GM18951 (cell line): Measurements from ENCODE around the gene TMSB10.

Experiments used
- POLR2A ChIP-seq: IDR thresholded peaks from 4 replicates; pipeline ENCODE4 v1.6.1; 2011; ENCODE audit warnings: mild to moderate bottlenecking; ENCODE audit not compliant: insufficient read length, insufficient read depth; ENCODE audit errors: extremely low read depth
- in situ Hi-C: fragments of 300-500 bp; cut with MboI; formaldehyde crosslinking; loops from one replicate; pipeline ENCODE4 v1.12.0; 2022; ENCODE audit warnings: low sequenced_read_pairs, mixed read lengths, inconsistent platforms; ENCODE audit not compliant: unreplicated experiment

Gene TMSB10

GRCh38 chr2:84882414-84882738 lies 23.1 kb upstream of the TMSB10 start:
- in situ Hi-C loops: no loop called here
- no peak for TF ChIP-seq POLR2A

- in situ Hi-C loops: no loop called here
- TF ChIP-seq POLR2A: no peak
Measured at GRCh38 chr2:84882775-84883550, 22.5 kb upstream of the TMSB10 start.

- in situ Hi-C loops: no loop called here
- TF ChIP-seq POLR2A: no peak
Measured at GRCh38 chr2:84884449-84884848, 21.0 kb upstream of the TMSB10 start.

- in situ Hi-C loops: no loop called here
- TF ChIP-seq POLR2A: no peak
Measured at GRCh38 chr2:84885111-84885510, 20.3 kb upstream of the TMSB10 start.

- TF ChIP-seq POLR2A: no peak
- in situ Hi-C loops: no loop called here
Measured at GRCh38 chr2:84886791-84887190, 18.7 kb upstream of the TMSB10 start.

GRCh38 chr2:84888401-84889276 lies 16.8 kb upstream of the TMSB10 start:
- no peak for TF ChIP-seq POLR2A
- in situ Hi-C loops: no loop called here

DNA sequence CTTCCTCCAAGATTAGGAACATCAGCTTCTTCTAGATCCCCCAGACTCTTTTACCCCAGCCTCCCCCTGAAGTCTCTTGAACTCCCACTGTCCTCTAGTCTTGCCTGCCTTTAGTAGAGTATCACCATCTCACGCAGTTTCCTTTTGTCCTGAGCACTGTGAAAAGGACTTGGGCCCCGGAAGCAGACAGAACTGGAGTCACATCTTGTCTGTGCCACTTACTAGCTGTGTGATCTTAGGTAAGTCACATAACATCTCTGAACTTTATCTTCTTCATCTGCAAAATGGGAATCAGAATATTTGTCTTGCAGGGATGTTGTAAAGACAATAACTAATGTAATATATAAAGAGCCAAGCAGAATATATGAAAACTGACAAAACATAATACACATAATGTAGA lies 16.1 kb upstream of the TMSB10 start:
- no peak for TF ChIP-seq POLR2A
- in situ Hi-C loops: no loop called here

- in situ Hi-C loops: no loop called here
- TF ChIP-seq POLR2A: no peak
Measured at GRCh38 chr2:84891355-84892010, 14.0 kb upstream of the TMSB10 start.

DNA sequence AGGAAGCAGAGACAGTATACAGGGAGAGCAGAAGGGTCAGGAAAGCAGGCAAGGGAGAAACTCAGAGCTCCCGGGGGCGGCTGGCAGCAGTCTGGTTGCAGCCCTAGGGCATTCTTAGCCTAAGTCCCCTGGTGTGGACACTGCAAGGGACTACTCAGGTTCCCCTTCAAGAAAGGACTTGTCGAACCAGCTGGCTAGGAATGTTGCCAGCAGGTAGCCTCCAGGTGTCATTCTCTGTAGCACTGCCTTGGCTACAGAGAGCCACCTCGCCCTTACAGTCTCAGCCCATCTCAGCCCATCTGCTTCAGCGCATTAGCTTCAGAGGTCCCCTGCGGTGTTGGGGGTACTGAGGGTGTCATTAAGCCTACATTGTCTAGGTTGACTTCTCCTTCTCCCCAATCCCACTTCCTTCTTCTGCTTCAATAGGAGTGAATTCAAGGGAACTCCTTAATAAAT lies 11.3 kb upstream of the TMSB10 start:
- no peak for TF ChIP-seq POLR2A
- in situ Hi-C loops: no loop called here

DNA sequence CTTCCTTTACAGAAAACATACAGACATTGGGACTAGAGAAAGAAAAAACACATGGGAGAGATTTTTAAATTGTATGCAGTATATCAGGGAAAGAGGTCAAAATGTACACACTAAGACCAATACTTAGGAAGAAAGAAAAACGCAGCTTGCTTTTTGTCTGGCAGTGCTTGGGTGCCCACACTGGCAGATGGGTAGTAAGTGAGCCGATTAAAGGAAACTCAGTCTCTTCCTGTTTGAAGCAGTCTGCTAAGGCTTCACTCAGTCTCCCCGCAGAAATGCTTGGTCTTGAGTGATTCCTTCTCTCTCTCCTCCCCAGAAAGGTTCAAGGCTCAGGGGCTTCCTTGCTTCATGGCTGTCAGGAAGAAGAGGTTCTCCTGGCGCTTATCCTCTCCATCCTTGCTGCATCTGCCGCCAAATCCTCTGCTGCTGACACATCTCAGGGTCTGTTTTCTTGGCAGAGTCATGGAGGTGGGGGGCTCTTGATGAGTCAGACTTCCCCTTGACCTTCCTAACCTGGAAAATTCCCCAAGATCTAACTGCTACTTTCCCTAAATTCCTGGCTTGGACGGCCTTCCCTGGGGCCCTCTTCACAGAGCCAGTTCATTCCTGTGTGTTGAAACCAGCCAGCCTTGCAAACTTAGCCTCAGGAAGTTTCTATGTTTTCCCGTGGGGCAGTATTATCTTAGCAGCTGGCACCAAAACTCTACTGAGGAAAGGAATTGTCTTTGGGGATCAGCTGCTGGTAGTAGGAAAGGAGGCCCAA lies 10.5 kb upstream of the TMSB10 start:
- in situ Hi-C loops: no loop called here
- no peak for TF ChIP-seq POLR2A

GRCh38 chr2:84896567-84896966 lies 8.9 kb upstream of the TMSB10 start:
- in situ Hi-C loops: no loop called here

DNA sequence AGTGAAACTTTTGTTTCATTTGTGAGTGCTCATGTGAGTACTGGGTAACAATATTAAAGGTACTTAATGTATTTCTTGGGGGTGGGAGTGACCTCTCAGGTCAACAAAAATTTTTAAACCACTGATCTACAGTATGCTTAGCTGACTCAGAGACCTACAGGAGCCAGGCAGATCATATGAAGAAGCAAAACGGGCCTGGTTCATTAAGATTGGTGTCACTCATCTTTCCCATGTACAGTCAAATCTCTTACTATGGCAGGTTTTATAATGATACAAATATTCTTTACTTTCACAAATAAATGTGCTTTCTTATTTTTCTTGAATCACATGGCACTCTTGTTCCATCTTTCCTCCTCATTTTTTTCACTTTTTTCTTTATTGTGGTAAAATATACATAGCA lies 7.7 kb upstream of the TMSB10 start:
- no peak for TF ChIP-seq POLR2A
- in situ Hi-C loops: no loop called here

More at GRCh38 chr2:84896567-84896966, 8.9 kb upstream of the TMSB10 start:
- no peak for TF ChIP-seq POLR2A
